ENCODE measurements around the gene IMP3. TPM values are rescaled to one million over a fixed set of nuclear protein-coding genes. Genes with fewer than 3 reads are reported as not detected.

IMP3 gene, protein sequence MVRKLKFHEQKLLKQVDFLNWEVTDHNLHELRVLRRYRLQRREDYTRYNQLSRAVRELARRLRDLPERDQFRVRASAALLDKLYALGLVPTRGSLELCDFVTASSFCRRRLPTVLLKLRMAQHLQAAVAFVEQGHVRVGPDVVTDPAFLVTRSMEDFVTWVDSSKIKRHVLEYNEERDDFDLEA
- polyA plus RNA-seq (2012; ENCODE audit: insufficient read length, low read depth) = 96.7 TPM

DNA sequence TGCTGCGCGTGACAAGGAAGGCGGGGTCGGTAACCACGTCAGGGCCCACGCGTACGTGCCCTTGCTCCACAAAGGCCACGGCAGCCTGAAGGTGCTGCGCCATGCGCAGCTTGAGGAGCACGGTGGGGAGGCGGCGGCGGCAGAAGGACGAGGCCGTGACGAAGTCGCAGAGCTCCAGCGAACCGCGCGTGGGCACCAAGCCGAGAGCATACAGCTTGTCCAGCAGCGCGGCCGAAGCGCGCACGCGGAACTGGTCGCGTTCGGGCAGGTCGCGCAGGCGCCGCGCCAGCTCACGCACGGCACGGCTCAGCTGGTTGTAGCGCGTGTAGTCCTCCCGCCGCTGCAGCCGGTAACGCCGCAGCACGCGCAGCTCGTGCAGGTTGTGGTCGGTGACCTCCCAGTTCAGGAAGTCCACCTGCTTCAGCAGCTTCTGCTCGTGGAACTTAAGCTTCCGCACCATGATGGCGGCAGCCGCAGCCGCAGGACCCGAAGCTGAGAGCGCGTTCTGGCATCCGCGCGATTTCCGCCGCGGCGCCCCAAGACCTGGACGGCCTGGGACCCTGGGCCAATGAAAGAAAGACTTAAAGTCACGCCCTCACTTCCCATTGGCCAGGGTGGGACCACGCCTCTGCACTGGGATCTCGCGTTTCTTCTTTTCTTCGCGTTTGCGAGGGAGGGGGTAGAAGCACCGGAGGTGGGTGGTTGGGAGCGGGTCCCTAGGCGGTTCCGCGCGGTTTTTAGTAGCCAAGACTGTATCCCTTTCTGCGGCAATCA, at the start of gene IMP3:
IMP3 (minus strand) TSS at position 516 of the 774 bp plus-strand sequence; CDS start at position 460, 56 bp downstream.
- TF ChIP-seq SIN3A (IDR thresholded peaks at IDR 0.05; ENCODE audit: borderline replicate concordance, insufficient read depth, low read length) (peak; percentile 48; the same call in 1 of the 2 replicates), FOXP2 (optimal IDR thresholded peaks at IDR 0.05; ENCODE audit: borderline replicate concordance, extremely low read depth, extremely low read length, insufficient read depth) (peak; percentile 63), TAF1 (IDR thresholded peaks at IDR 0.05; ENCODE audit: borderline replicate concordance, insufficient read depth, low read length) (peak; percentile 93), POLR2AphosphoS5 (IDR thresholded peaks at IDR 0.05; ENCODE audit: low read depth, low read length) (peak; percentile 96)
- TF ChIP-seq, protein P1, sequence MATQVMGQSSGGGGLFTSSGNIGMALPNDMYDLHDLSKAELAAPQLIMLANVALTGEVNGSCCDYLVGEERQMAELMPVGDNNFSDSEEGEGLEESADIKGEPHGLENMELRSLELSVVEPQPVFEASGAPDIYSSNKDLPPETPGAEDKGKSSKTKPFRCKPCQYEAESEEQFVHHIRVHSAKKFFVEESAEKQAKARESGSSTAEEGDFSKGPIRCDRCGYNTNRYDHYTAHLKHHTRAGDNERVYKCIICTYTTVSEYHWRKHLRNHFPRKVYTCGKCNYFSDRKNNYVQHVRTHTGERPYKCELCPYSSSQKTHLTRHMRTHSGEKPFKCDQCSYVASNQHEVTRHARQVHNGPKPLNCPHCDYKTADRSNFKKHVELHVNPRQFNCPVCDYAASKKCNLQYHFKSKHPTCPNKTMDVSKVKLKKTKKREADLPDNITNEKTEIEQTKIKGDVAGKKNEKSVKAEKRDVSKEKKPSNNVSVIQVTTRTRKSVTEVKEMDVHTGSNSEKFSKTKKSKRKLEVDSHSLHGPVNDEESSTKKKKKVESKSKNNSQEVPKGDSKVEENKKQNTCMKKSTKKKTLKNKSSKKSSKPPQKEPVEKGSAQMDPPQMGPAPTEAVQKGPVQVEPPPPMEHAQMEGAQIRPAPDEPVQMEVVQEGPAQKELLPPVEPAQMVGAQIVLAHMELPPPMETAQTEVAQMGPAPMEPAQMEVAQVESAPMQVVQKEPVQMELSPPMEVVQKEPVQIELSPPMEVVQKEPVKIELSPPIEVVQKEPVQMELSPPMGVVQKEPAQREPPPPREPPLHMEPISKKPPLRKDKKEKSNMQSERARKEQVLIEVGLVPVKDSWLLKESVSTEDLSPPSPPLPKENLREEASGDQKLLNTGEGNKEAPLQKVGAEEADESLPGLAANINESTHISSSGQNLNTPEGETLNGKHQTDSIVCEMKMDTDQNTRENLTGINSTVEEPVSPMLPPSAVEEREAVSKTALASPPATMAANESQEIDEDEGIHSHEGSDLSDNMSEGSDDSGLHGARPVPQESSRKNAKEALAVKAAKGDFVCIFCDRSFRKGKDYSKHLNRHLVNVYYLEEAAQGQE (IDR thresholded peaks at IDR 0.05; ENCODE audit: insufficient read depth in 1 of 2, low read depth in 2 of 2, low read length in 2 of 2) = peak; percentile 27 to 60; a peak in 2 of 4 replicates

DNA sequence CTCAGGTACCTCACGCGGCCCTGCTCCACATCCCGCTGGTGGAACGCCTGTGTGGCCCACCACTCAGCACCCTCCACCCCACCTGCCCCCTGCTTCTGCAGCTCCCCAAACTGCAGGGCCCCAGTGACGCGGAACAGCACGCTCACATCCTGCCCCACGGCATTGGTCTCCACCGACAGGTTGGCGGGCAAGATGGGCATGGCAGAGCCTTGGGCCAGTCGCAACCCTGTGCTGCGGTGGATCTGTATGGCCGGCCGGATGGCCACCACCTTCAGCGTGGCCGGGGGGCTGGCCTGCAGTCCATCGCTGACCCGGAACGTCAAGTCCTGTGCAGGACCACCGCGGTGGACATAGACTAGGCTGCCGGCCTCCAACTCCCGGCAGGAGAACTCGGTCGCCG, 48.8 kb upstream of the IMP3 start:
- TF ChIP-seq, protein P1 (IDR thresholded peaks at IDR 0.05; ENCODE audit: insufficient read depth in 1 of 2, low read depth in 2 of 2, low read length in 2 of 2) = no peak
- TF ChIP-seq TAF1 (IDR thresholded peaks at IDR 0.05; ENCODE audit: borderline replicate concordance, insufficient read depth, low read length) = no peak
- no peak for TF ChIP-seq SIN3A (IDR thresholded peaks at IDR 0.05; ENCODE audit: borderline replicate concordance, insufficient read depth, low read length)
- no peak for TF ChIP-seq FOXP2 (optimal IDR thresholded peaks at IDR 0.05; ENCODE audit: borderline replicate concordance, extremely low read depth, extremely low read length, insufficient read depth)
- no peak for TF ChIP-seq POLR2AphosphoS5 (IDR thresholded peaks at IDR 0.05; ENCODE audit: low read depth, low read length)

DNA sequence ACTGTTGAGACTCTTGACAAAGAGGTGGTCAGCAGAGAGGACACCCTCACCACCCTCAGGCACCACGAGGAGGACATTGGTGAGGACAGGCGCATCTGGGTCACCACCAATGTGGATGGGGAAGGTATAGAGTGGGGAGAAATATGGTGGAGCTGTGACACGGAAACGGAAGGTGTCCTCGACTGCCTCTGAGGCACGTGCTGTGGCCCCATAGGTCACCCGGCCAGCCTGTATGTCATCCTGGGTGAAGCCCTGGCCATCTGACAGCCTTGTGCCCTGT, 48.2 kb upstream of the IMP3 start:
- no peak for TF ChIP-seq SIN3A (IDR thresholded peaks at IDR 0.05; ENCODE audit: borderline replicate concordance, insufficient read depth, low read length)
- no peak for TF ChIP-seq FOXP2 (optimal IDR thresholded peaks at IDR 0.05; ENCODE audit: borderline replicate concordance, extremely low read depth, extremely low read length, insufficient read depth)
- TF ChIP-seq, protein P1 (IDR thresholded peaks at IDR 0.05; ENCODE audit: insufficient read depth in 1 of 2, low read depth in 2 of 2, low read length in 2 of 2) = no peak
- no peak for TF ChIP-seq POLR2AphosphoS5 (IDR thresholded peaks at IDR 0.05; ENCODE audit: low read depth, low read length)
- TF ChIP-seq TAF1 (IDR thresholded peaks at IDR 0.05; ENCODE audit: borderline replicate concordance, insufficient read depth, low read length) = no peak

DNA sequence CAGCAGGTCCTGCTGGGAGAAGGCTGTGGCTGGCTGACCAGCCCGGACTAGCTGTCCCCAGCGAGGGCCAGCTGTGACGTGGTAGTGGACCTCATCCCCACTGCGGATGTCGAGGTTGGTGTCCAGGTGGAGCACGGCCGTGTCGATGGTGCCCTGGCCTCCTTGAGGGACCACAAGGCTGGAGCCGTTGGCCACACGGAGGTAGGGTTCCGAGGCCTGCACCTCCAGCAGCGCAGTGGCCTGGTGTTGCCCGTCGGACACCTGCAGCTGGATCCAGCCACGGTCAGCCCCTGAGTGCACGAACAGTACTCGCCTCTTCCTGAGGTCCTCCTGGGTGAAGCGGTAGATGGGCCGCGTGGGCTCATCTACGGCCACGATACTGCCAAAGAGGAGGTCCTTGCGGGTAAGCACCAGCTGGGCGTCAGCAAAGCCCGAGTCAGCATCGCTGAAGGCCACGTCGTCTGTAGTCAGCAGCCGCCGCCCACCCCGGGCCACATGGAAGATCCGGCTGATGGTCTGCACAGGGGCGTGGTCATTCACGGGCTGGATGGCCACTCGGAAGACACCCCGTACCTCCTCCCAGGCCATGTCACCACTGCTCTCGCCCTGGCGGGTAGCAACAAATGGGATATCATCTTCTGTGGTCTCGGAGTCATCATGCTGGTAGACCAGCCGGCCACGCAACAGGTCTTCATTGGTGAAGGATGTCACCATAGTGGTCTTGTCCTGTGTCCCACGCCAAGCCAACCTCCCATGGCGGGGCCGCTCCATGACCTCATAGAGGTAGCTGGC, 47.7 kb upstream of the IMP3 start:
- TF ChIP-seq TAF1 (IDR thresholded peaks at IDR 0.05; ENCODE audit: borderline replicate concordance, insufficient read depth, low read length) = no peak
- no peak for TF ChIP-seq SIN3A (IDR thresholded peaks at IDR 0.05; ENCODE audit: borderline replicate concordance, insufficient read depth, low read length)
- TF ChIP-seq POLR2AphosphoS5 (IDR thresholded peaks at IDR 0.05; ENCODE audit: low read depth, low read length) = no peak
- TF ChIP-seq, protein P1 (IDR thresholded peaks at IDR 0.05; ENCODE audit: insufficient read depth in 1 of 2, low read depth in 2 of 2, low read length in 2 of 2) = no peak
- no peak for TF ChIP-seq FOXP2 (optimal IDR thresholded peaks at IDR 0.05; ENCODE audit: borderline replicate concordance, extremely low read depth, extremely low read length, insufficient read depth)
